Type B pancreatic cell (in vitro differentiated cells): ENCODE results near the gene DDX39A. TPM values are rescaled to one million over a fixed set of nuclear protein-coding genes. Genes with fewer than 3 reads are reported as not detected.
"Not testable (repeated sequence)": the region's sequence is repeated elsewhere in the genome, so short reads cannot be mapped to it uniquely, and the experiment has no call there.

Source experiments
- DNase-seq: peaks from one replicate; pipeline ENCODE4 v3.0.0; 2021; ENCODE audit warnings: mixed read lengths; ENCODE audit not compliant: unreplicated experiment; ENCODE audit errors: extremely low spot score
- H3K27ac Mint-ChIP-seq: 2 replicates; pipeline ENCODE4 v1.8.0; 2021; ENCODE audit warnings: mild to moderate bottlenecking, mixed read lengths
- H3K27me3 Mint-ChIP-seq: 2 replicates; pipeline ENCODE4 v1.8.0; 2021; ENCODE audit warnings: mixed read lengths
- H3K36me3 Mint-ChIP-seq: 2 replicates; pipeline ENCODE4 v1.8.0; 2021; ENCODE audit warnings: mixed read lengths
- H3K4me1 Mint-ChIP-seq: one replicate; pipeline ENCODE4 v1.8.0; 2021; ENCODE audit warnings: mixed read lengths; ENCODE audit not compliant: unreplicated experiment
- H3K4me3 Mint-ChIP-seq: 2 replicates; pipeline ENCODE4 v1.8.0; 2021; ENCODE audit warnings: mild to moderate bottlenecking, mixed read lengths
- H3K9me3 Mint-ChIP-seq: 2 replicates; pipeline ENCODE4 v1.8.0; 2021; ENCODE audit warnings: mixed read lengths
- total RNA-seq: library from RNA; stranded (reverse); gene quantifications from 2 replicates; pipeline ENCODE4 v1.2.1, GENCODE V29; 2021; ENCODE audit warnings: low replicate concordance
- TF ChIP-seq, protein P1 (sequence below): fragments of 200-600 bp; sonication (generic); conservative IDR thresholded peaks from 2 replicates; pipeline ENCODE4 v1.5.0; 2021; ENCODE audit warnings: antibody characterized with exemption, mild to moderate bottlenecking

Gene DDX39A
- total RNA-seq, 1 donor from 2014 or later: 84.3 TPM

DNA sequence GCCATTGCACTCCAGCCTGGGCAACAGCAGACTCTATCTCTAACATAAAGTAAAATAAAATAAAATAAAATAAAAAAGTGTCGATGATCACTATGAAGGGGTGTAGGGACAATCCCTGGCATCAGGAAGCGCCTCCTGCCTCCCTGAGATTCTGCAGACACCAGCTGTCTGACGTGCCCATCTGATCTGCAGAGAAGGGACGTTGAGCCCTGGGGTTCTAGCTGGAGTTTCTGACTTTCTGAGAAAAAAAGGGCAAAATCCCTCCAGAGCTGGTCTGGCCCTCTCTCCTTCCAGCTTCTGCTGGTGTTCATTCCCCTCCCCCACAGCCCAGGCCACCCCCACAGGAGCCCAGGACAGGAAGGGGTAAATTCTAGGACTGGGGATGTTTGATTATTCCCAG, 40.3 kb downstream of the DDX39A start:
- Mint-ChIP-seq H3K4me1 (peaks cover 20% of the 10 kb centered on the region), H3K4me3 (no peak overlapping the region), H3K27ac (no peak overlapping the region), H3K27me3 (no peaks in the 10 kb centered on the region), H3K9me3 (no peaks in the 10 kb centered on the region), H3K36me3 (no peaks in the 10 kb centered on the region)
- TF ChIP-seq, protein P1, sequence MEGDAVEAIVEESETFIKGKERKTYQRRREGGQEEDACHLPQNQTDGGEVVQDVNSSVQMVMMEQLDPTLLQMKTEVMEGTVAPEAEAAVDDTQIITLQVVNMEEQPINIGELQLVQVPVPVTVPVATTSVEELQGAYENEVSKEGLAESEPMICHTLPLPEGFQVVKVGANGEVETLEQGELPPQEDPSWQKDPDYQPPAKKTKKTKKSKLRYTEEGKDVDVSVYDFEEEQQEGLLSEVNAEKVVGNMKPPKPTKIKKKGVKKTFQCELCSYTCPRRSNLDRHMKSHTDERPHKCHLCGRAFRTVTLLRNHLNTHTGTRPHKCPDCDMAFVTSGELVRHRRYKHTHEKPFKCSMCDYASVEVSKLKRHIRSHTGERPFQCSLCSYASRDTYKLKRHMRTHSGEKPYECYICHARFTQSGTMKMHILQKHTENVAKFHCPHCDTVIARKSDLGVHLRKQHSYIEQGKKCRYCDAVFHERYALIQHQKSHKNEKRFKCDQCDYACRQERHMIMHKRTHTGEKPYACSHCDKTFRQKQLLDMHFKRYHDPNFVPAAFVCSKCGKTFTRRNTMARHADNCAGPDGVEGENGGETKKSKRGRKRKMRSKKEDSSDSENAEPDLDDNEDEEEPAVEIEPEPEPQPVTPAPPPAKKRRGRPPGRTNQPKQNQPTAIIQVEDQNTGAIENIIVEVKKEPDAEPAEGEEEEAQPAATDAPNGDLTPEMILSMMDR: no peak
- DNase-seq: no peak

DNA sequence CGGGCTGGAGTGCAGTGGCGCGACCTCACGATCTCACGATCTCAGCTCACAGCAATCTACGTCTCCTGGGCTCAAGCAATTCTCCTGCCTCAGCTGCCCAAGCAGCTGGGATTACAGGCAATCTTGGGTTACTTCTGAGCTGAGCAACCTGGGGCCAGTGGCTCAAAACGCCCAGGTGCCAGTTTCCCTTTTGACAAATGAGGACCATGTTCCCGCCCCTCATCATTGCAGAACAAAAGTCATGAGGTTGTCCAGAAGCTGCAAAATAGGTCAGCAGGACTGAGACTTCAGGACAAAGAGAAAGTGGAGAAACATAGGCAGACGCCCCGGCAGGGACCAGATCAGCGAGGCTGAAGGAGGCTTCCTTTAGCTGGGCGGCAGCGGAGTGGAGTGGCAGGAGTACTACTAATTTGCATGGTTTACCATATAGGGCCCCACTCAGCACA, 41.2 kb downstream of the DDX39A start:
- Mint-ChIP-seq H3K4me1 (peaks cover 25% of the 10 kb centered on the region), H3K27ac (peak overlapping the region; percentile 12), H3K9me3 (no peaks in the 10 kb centered on the region), H3K27me3 (no peaks in the 10 kb centered on the region), H3K36me3 (no peaks in the 10 kb centered on the region), H3K4me3 (peak overlapping the region; percentile 67)
- TF ChIP-seq, protein P1: no peak
- no peak for DNase-seq

DNA sequence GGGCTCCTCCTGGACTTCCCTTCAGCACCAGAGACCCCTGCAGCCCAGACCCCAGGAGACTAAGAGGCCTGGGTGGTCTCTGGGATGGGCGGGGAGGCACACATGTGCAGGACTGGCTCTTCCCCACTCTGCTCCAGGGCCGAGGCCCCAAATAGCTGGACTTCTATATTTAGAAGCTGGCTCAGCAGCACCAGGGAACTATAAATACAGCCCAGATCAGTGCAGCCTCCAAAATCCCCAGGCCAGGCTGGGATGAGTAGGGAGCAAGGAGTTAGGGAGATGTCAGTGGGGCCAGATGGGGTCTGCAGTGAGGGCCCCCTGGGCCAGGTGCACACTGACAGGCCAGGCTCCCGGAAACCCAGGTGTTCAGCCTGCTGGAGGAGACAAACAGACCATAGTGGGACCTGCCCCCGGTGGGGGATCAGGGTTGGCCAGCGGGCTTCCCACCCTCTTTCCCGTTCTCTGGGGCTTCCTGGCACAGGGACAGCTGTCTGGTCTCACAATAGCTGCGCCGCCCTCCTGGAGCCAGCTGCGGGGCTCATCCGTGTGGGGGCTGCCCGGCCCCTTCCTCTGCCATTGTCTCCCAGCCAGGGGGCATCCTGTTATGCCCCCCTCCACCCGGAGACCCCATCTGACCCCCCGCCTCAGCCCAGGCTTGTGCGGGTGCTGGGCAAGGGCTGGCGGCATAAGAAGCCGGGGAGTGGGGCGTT, 43.4 kb downstream of the DDX39A start:
- Mint-ChIP-seq H3K27me3 (no peaks in the 10 kb centered on the region), H3K36me3 (no peaks in the 10 kb centered on the region), H3K9me3 (no peaks in the 10 kb centered on the region), H3K4me3 (no peak overlapping the region), H3K27ac (no peak overlapping the region), H3K4me1 (peaks cover 23% of the 10 kb centered on the region)
- TF ChIP-seq, protein P1: no peak
- DNase-seq: no peak

DNA sequence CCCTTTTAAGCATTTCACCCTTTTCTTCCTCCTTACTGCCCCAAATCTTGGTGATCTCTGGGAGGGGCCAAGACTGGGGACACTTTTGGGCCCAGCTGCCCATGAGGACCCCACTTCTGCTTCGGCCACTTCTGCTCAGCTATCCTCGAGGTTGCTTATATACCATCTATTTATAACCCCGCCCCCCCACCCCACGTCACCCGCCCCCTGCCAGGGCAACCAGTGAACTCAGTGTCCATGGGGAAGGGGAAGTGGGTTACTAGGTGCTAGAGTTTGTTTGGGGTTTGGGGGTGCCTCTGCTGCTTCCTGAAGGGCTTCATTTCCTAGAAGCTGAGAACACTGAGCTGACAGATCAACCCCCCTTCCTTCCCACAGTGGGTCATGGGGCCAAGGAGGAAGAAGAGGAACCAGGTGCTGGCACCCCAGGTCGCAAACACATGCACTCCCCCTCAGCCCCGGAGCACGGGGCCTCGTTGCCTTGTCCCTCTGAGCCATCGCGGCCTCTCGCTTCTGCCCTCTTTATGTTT, 44.0 kb downstream of the DDX39A start:
- Mint-ChIP-seq H3K9me3 (no peaks in the 10 kb centered on the region), H3K4me3 (no peak overlapping the region), H3K36me3 (no peaks in the 10 kb centered on the region), H3K27me3 (no peaks in the 10 kb centered on the region), H3K27ac (no peak overlapping the region), H3K4me1 (peaks cover 26% of the 10 kb centered on the region)
- DNase-seq: no peak
- TF ChIP-seq, protein P1: no peak

DNA sequence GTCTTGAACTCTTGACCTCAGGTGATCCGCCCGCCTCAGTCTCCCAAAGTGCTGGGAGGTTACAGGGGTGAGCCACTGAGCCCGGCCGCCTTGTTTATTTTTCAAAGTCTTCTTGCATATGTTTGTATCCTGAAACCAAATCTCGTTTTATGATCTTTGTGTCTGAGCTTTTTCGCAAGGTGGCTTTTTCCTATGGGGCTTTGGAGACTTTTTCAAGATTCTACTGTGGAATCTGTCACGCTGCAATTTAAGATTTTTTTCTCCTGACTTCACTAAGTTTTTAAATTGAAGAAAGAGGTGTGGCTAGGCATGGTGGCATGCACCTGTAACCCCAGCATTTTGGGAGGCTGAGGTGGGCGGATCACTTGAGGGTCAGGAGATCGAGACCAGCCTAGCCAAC, 44.8 kb downstream of the DDX39A start:
- H3K9me3 Mint-ChIP-seq, H3K27ac Mint-ChIP-seq, H3K36me3 Mint-ChIP-seq, DNase-seq, H3K4me3 Mint-ChIP-seq, H3K27me3 Mint-ChIP-seq: not testable (repeated sequence)
- peaks cover 31% of the 10 kb centered on the region for H3K4me1 Mint-ChIP-seq

DNA sequence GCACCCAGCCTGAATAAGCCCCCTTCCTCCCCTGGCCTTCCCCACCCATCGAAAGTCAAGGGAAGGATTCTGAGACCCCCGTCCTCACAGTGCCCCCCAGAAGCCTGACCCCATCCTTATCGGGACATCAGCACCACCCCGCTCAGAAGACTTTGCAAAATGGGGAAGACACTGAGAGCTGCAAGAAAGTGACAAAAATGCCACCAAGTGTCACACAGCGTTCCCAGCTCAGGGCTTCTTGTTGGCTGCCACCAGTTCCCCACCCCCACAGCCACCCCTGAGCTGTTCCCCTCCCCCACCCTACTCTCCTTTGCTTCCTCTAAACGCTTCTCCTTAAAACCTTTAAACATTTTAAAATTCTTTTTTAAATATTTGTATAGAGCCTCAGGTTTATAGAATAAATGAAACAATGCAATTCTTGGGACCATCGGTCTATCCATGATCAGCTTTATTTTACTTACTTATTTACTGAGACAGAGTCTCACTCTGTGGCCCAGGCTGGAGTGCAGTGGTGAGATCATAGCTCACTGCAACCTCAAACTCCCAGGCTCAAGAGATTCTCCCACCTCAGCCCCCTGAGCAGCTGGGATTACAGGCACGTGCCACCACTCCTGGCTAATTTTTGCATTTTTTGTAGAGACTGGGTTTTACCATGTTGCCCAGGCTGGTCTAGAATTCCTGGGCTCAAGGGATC, 46.6 kb downstream of the DDX39A start:
- not testable (repeated sequence) for H3K4me3 Mint-ChIP-seq, H3K9me3 Mint-ChIP-seq, H3K27ac Mint-ChIP-seq, H3K27me3 Mint-ChIP-seq, H3K36me3 Mint-ChIP-seq, DNase-seq
- H3K4me1 Mint-ChIP-seq: peaks cover 25% of the 10 kb centered on the region
